H1 (cell line): Measurements from ENCODE around the gene COL12A1. TPM values are rescaled to one million over a fixed set of nuclear protein-coding genes. Genes with fewer than 3 reads are reported as not detected.

Experiments used
- ASH2L ChIP-seq: fragments of 200-600, 300-600 bp; sonication (generic); IDR thresholded peaks from one replicate; pipeline ENCODE4 v1.7.1; 2017; ENCODE audit warnings: low read length
- KDM4A ChIP-seq: IDR thresholded peaks from one replicate; pipeline ENCODE4 v1.7.1; 2012; ENCODE audit warnings: low read depth, mild to moderate bottlenecking, moderate library complexity, low read length, inconsistent platforms; ENCODE audit not compliant: severe bottlenecking
- NANOG ChIP-seq: IDR thresholded peaks from 2 replicates; pipeline ENCODE4 v1.6.1; 2011; ENCODE audit warnings: low read length, low read depth, mild to moderate bottlenecking, inconsistent platforms; ENCODE audit not compliant: insufficient read depth, poor library complexity, severe bottlenecking
- SAP30 ChIP-seq: fragments of 300-600 bp; sonication (generic); IDR thresholded peaks from 2 replicates; pipeline ENCODE4 v1.7.1; 2012; ENCODE audit warnings: low read length, moderate library complexity, mild to moderate bottlenecking, inconsistent platforms; ENCODE audit not compliant: insufficient read depth, insufficient replicate concordance
- TCF12 ChIP-seq: IDR thresholded peaks from 2 replicates; pipeline ENCODE4 v1.6.1; 2011; ENCODE audit warnings: low read depth, mild to moderate bottlenecking, low read length
- polyA plus RNA-seq, 7 experiments: library from polyadenylated mRNA; depleted of rRNA in 3 of 7; stranded (reverse) in 5 of 7; unstranded in 2 of 7; fragments of >200 nt in 5 of 7; fragments of 200-250 nt in 2 of 7; gene quantifications; 1 replicate in 5 of 7; 2 replicates in 1 of 7; 4 replicates in 1 of 7; pipeline versions ENCODE4 v1.2.1 to v1.2.3, GENCODE V29; 2011 to 2013; ENCODE audit warnings: missing spikeins in 2 of 7, mixed read lengths in 2 of 7
- total RNA-seq: library from RNA; stranded (reverse); fragmentation: NEBNext Ultra II Directional; extraction: Animal tissue kit (Norgen Biotek cat#: 25700); gene quantifications from 2 replicates; pipeline ENCODE4 v1.2.1, GENCODE V29; 2021

COL12A1 gene
- total and polyA plus RNA-seq, 2 of the 8 experiments (the other 6 are each of a cell fraction or from before 2014, with no cell fraction given): 1.4 to 4.7 TPM

DNA sequence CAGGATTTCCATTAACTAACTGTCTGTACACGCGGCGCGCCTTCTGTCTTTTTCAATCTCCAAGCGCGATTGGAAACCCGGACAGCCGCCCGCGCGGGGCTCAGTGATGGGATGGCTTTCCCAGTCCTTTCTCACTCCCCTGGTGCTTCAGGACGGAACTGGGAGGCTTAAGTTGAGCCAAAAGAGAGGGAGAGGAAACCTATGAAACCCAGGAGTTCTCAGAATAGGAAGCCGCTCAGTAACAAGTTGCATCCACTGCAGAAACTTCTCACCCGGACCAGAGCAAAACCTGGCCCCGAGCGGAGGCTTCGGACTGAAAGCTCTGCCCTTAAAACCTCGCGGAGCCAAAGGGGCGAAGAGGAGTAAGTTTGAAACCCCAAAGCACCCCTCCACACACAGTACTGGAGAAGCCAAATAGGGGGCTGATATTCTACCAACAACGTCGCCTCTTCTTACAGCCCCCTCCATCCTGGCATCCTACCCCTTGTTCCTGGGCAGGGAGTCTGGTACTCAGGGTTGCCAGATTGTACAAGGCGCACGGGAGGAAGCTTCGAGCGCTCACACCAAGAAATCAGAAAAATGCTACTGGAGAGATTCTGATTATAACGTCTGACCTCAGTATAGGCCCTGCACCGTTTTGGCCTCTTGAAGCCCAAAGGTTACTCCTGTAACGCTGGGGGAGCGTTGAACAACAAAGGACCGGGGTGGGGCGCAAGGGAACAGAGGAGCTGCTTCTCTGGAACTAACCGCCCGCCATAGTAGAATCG lies 906 bp upstream of the COL12A1 start (continued):
- peak; percentile 35 for TF ChIP-seq KDM4A
- no peak for TF ChIP-seq ASH2L
- TF ChIP-seq NANOG: no peak
- no peak for TF ChIP-seq SAP30
- no peak for TF ChIP-seq TCF12
